HCT116 (cell line): ENCODE results near the gene LIN7A. TPM values are rescaled to one million over a fixed set of nuclear protein-coding genes. Genes with fewer than 3 reads are reported as not detected.

Experiments
- ATAC-seq: fragments of 200-7000 bp; cut with Tn5 transposase; 2 replicates; pipeline ENCODE4 v1.9.1; 2020; ENCODE audit warnings: mild to moderate bottlenecking, moderate library complexity
- BruUV-seq: library from RNA; stranded (reverse); fragments of 400-500 nt; replicated peaks from 2 replicates; lab custom pipeline; 2021; lab: Mats Ljungman, UMichigan
- CTCF ChIA-PET: fragments of 300-600 bp; sonication (Branson Sonifier 250); formaldehyde crosslinking; loops from one replicate; lab custom pipeline; 2021; ENCODE audit warnings: antibody characterized with exemption; lab: Charles Lee
- POLR2A ChIA-PET: fragments of 300-600, 350-600 bp; sonication (Branson Sonifier 250); formaldehyde crosslinking; loops from one replicate; lab custom pipeline; 2021; ENCODE audit warnings: antibody characterized with exemption; lab: Charles Lee
- RAD21 ChIA-PET, 2 experiments: fragments of 300-600 bp; sonication (Branson Sonifier 250); formaldehyde crosslinking; loops; one replicate each; lab custom pipeline; 2023; ENCODE audit warnings: low total read pairs in 2 of 2; ENCODE audit not compliant: uncharacterized antibody in 2 of 2, unreplicated experiment in 2 of 2, low non-redundant PET in 1 of 2; lab: Charles Lee
- DNase-seq: peaks from one replicate; pipeline ENCODE4 v3.0.0-alpha.2; 2010; ENCODE audit warnings: low read depth, low spot score
- H2AFZ ChIP-seq: fragments of 200-600 bp; shearing (Covaris generic), sonication (generic); 2 replicates; pipeline ENCODE4 v1.6.1; 2017; ENCODE audit warnings: low read depth, mixed run types, mixed read lengths, antibody characterized with exemption, low read length; ENCODE audit not compliant: poor library complexity, severe bottlenecking
- H3K27ac ChIP-seq: 2 replicates; pipeline ENCODE4 v1.5.1; 2012; ENCODE audit warnings: low read depth, low read length
- H3K27me3 ChIP-seq: fragments of 200-600 bp; sonication (generic); 2 replicates; pipeline ENCODE4 v1.6.1; 2016; ENCODE audit warnings: mixed run types, low read length, mixed read lengths; ENCODE audit not compliant: insufficient read depth
- H3K36me3 ChIP-seq, 2 experiments: fragments of 200-500 bp in 1 of 2; fragments of 200-600 bp in 1 of 2; sonication (Bioruptor generic) in 1 of 2; sonication (generic) in 1 of 2; 2 replicates each; pipeline versions ENCODE4 v1.5.1 to v1.6.1; 2014 to 2016; ENCODE audit warnings: low read length in 2 of 2, inconsistent platforms in 1 of 2, mixed read lengths in 1 of 2, mixed run types in 1 of 2; ENCODE audit not compliant: insufficient read depth in 2 of 2, control insufficient read depth in 1 of 2
- H3K4me1 ChIP-seq, 2 experiments: fragments of 200-600 bp in 1 of 2; sonication (generic) in 1 of 2; 2 replicates each; pipeline versions ENCODE4 v1.5.1 to v1.6.1; 2012 to 2017; ENCODE audit warnings: low read length in 2 of 2, inconsistent platforms in 1 of 2, mild to moderate bottlenecking in 1 of 2, mixed read lengths in 1 of 2, mixed run types in 1 of 2, moderate library complexity in 1 of 2; ENCODE audit not compliant: insufficient read depth in 2 of 2, control insufficient read depth in 1 of 2
- H3K4me2 ChIP-seq: fragments of 200-600 bp; sonication (generic); 2 replicates; pipeline ENCODE4 v1.6.1; 2017; ENCODE audit warnings: mixed run types, low read length, mixed read lengths
- H3K4me3 ChIP-seq, 2 experiments: fragments of 200-600 bp in 1 of 2; sonication (generic) in 1 of 2; replicated peaks in 1 of 2; 2 replicates each; pipeline ENCODE4 v1.5.1; 2011 to 2016; ENCODE audit warnings: low read length in 2 of 2, control low read depth in 1 of 2, low read depth in 1 of 2, mild to moderate bottlenecking in 1 of 2, mixed read lengths in 1 of 2, mixed run types in 1 of 2
- H3K79me2 ChIP-seq: fragments of 200-600 bp; sonication (generic); 2 replicates; pipeline ENCODE4 v1.6.1; 2017; ENCODE audit warnings: mild to moderate bottlenecking, mixed run types, low read length, moderate library complexity, mixed read lengths; ENCODE audit not compliant: insufficient read depth
- H3K9ac ChIP-seq: fragments of 200-600 bp; sonication (generic); 2 replicates; pipeline ENCODE4 v1.6.1; 2016; ENCODE audit warnings: low read length, mixed read lengths
- H3K9me2 ChIP-seq: fragments of 200-600 bp; sonication (generic), shearing (Covaris generic); 2 replicates; pipeline ENCODE4 v1.6.1; 2017; ENCODE audit warnings: mixed run types, mild to moderate bottlenecking, moderate library complexity; ENCODE audit not compliant: insufficient read depth
- H3K9me3 ChIP-seq, 2 experiments: fragments of 200-500 bp in 1 of 2; fragments of 200-600 bp in 1 of 2; sonication (Bioruptor generic) in 1 of 2; sonication (generic) in 1 of 2; 2 replicates each; pipeline ENCODE4 v1.6.1; 2014 to 2017; ENCODE audit warnings: low read length in 2 of 2, mixed read lengths in 2 of 2, inconsistent platforms in 1 of 2, low read depth in 1 of 2, mild to moderate bottlenecking in 1 of 2, mixed run types in 1 of 2, moderate library complexity in 1 of 2; ENCODE audit not compliant: control insufficient read depth in 1 of 2, insufficient read depth in 1 of 2
- H4K20me1 ChIP-seq: fragments of 200-600 bp; sonication (generic), shearing (Covaris generic); 2 replicates; pipeline ENCODE4 v1.6.1; 2017; ENCODE audit warnings: mixed run types, mild to moderate bottlenecking, moderate library complexity; ENCODE audit not compliant: insufficient read depth
- CBX3 ChIP-seq: IDR thresholded peaks from 2 replicates; pipeline ENCODE4 v1.6.1; 2012; ENCODE audit warnings: low read depth
- EZH2phosphoT487 ChIP-seq: fragments of 200-600 bp; IDR thresholded peaks from 2 replicates; pipeline ENCODE4 v1.6.1; 2018; ENCODE audit warnings: antibody characterized with exemption, borderline replicate concordance
- POLR2A ChIP-seq: IDR thresholded peaks from 2 replicates; pipeline ENCODE4 v1.7.0; 2011; ENCODE audit warnings: borderline replicate concordance; ENCODE audit not compliant: insufficient read depth, insufficient read length; ENCODE audit errors: extremely low read depth
- POLR2AphosphoS5 ChIP-seq: IDR thresholded peaks from 2 replicates; pipeline ENCODE4 v1.6.1; 2011; ENCODE audit warnings: mild to moderate bottlenecking, low read depth, low read length, moderate library complexity
- SIN3A ChIP-seq: IDR thresholded peaks from 2 replicates; pipeline ENCODE4 v1.6.1; 2012; ENCODE audit warnings: low read depth
- SRF ChIP-seq: IDR thresholded peaks from 2 replicates; pipeline ENCODE4 v1.6.1; 2012; ENCODE audit warnings: low read depth
- ZFX ChIP-seq: fragments of 450-650 bp; IDR thresholded peaks from 2 replicates; pipeline ENCODE4 v1.6.1; 2017
- intact Hi-C: fragments of 100-400 bp; cut with micrococcal nuclease; formaldehyde crosslinking; loops from 2 replicates; pipeline ENCODE4 v1.10.0; 2022
- total RNA-seq: library from RNA; stranded (reverse); gene quantifications from one replicate; pipeline ENCODE4 v1.2.1, GENCODE V29; 2021; ENCODE audit not compliant: unreplicated experiment
- TF ChIP-seq, protein P1 (sequence below): IDR thresholded peaks from 2 replicates; pipeline ENCODE4 v1.6.1; 2012; ENCODE audit warnings: low read depth
- TF ChIP-seq, protein P2 (sequence below): IDR thresholded peaks from 2 replicates; pipeline ENCODE4 v1.6.1; 2012

The LIN7A gene
- total RNA-seq, 1 experiment from 2014 or later, result 1.5 TPM

DNA sequence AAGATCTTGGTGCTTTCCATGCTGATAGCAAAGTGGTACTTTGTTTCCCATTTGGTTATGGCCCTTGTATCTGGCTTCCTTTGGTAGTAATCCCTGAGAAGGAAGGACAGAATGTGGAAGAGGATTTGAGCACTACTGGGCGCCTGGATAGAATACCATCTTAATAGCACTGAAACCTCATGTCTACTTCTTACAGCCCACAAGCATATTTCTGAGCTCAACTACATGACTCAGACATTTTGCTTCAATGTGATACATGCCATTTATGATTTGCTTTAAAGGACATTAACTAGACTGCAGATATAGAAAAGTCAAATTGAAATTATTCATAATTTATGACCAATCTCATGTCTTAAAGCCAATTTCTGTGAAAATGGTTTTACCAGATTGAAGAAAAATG lies 80.4 kb downstream of the LIN7A start (continued):
- TF ChIP-seq, protein P1, sequence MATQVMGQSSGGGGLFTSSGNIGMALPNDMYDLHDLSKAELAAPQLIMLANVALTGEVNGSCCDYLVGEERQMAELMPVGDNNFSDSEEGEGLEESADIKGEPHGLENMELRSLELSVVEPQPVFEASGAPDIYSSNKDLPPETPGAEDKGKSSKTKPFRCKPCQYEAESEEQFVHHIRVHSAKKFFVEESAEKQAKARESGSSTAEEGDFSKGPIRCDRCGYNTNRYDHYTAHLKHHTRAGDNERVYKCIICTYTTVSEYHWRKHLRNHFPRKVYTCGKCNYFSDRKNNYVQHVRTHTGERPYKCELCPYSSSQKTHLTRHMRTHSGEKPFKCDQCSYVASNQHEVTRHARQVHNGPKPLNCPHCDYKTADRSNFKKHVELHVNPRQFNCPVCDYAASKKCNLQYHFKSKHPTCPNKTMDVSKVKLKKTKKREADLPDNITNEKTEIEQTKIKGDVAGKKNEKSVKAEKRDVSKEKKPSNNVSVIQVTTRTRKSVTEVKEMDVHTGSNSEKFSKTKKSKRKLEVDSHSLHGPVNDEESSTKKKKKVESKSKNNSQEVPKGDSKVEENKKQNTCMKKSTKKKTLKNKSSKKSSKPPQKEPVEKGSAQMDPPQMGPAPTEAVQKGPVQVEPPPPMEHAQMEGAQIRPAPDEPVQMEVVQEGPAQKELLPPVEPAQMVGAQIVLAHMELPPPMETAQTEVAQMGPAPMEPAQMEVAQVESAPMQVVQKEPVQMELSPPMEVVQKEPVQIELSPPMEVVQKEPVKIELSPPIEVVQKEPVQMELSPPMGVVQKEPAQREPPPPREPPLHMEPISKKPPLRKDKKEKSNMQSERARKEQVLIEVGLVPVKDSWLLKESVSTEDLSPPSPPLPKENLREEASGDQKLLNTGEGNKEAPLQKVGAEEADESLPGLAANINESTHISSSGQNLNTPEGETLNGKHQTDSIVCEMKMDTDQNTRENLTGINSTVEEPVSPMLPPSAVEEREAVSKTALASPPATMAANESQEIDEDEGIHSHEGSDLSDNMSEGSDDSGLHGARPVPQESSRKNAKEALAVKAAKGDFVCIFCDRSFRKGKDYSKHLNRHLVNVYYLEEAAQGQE, result no peak
- TF ChIP-seq POLR2AphosphoS5, result no peak
- no peak for TF ChIP-seq POLR2A
- TF ChIP-seq ZFX, result no peak

DNA sequence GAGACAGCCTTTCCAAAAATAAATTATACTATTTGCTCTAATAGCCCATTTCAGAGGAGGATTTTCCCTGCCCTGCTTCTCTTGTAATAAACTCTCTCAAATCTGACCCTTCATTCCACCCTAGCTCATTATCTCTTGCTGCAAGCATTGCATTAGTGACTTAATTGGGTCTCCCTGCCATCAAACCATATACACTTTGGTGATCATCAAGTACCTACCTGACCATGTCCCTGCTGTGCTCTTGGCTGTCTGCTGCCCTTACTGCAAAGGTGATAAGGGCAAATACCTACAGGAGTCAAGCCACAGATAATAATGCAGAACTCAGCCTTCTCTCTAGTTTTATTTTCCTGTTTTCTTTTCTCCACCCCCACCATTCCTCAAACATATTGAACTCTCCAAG lies 88.4 kb downstream of the LIN7A start:
- ChIA-PET RAD21 (no interaction called here), POLR2A (no interaction called here), CTCF (interaction anchor here (1.2 kb wide), 1 partner anchor 12 kb away, joined by 5 read pairs; no protein-coding TSS in a partner anchor)
- TF ChIP-seq SIN3A (no peak), EZH2phosphoT487 (no peak), ZFX (no peak), CBX3 (no peak), SRF (no peak)
- TF ChIP-seq, protein P2, sequence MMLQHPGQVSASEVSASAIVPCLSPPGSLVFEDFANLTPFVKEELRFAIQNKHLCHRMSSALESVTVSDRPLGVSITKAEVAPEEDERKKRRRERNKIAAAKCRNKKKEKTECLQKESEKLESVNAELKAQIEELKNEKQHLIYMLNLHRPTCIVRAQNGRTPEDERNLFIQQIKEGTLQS, result no peak
- no peaks in the 10 kb centered on the region for H4K20me1 ChIP-seq
- DNase-seq (no peak), ATAC-seq (no peak)
- no peak overlapping the region for H3K27ac ChIP-seq
- H3K9me3 ChIP-seq, result no peaks in the 10 kb centered on the region
- no peak overlapping the region for H3K4me2 ChIP-seq
- no TSS peak for BruUV-seq
- 0 out of 2 replicates have a peak, but pooled peaks cover 6% of the 10 kb centered on the region for H3K27me3 ChIP-seq
- no peaks in the 10 kb centered on the region for H3K4me1 ChIP-seq
- no peaks in the 10 kb centered on the region for H3K9me2 ChIP-seq
- intact Hi-C loops, result no loop called here
- no peaks in the 10 kb centered on the region for H3K36me3 ChIP-seq
- H3K4me3 ChIP-seq, result no peak overlapping the region
- no peak overlapping the region for H3K9ac ChIP-seq
- no peak overlapping the region for H2AFZ ChIP-seq
- no peaks in the 10 kb centered on the region for H3K79me2 ChIP-seq
